ENCODE measurements around the gene NDUFAB1.
"Not testable (repeated sequence)": the region's sequence is repeated elsewhere in the genome, so short reads cannot be mapped to it uniquely, and the experiment has no call there.

The NDUFAB1 gene

DNA sequence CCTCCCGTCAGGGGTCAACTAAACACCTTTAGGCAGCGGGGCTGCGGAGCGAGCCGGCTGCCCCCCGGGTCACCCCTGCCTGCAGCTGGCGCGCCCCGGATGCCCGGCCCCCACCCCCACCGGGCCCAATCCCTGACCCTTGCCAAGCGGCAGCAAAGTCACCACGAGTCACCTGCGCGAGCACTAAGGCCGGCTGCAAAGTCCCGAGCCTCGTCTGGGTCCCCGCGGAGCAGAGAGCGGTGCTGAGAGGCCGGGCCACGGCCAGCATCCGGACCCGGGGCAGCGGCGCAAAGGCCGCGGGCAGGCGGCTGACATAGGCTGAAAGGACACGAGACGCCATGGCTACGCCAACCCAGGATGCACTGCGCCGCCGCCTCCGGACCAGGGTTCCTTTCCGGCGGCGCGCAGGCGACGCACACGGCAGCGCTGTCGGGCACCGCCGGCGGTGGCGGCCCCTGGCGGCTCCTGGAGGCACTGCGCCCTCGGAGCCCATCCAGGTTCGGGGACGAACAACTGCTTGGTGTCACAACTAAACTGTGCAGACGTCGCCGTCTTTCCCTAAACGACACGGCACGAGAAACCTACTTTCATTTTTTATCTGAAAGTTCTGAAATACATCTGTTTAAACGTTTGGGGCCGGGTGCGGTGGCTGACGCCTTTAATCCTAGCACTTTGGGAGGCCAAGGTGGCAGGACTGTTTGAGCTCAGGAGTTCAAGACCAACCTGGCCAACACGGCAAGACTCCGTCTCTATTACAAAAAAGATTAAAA is at the start of gene NDUFAB1:
NDUFAB1 (minus strand) TSS at position 366 of the 770 bp plus-strand sequence; CDS start at position 340, 26 bp downstream.
- DNase-seq (ENCODE audit: low spot score), result peak; percentile 96

DNA sequence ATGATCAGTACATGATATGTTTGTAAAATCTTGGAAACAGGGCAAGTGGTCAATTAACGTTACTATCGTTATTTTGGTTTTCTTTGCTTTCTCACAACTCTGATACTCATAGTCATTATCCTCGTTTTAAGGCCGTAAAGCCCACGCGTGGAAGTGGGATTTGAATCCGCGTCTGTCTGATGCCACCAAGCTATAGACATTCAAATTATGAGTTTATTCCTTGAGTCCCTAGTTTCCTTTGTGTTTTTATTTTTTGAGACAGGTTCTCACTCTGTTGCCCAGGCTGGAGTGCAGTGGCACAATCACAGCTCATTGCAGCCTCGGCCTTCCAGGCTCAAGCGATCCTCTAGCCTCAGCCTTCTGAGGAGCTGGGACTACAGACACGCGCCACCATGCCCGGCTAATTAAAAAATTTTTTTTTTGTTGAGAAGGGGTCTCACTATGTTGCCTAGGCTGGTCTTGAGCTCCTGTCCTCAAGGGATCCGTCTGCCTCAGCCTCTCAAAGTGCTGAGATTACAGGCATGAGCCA is 46.2 kb upstream of the NDUFAB1 start:
- no peak for DNase-seq (ENCODE audit: low spot score)

- DNase-seq (ENCODE audit: low spot score), result peak; percentile 99
These were observed 45.0 kb upstream of the NDUFAB1 start, which contains the start of the genes DCTN5 and PALB2 for GRCh38 chr16:23640931-23641765. TSS of gene DCTN5 (plus strand) at chr16:23641466. CDS start at chr16:23641543, 77 bp downstream. TSS of gene PALB2 (minus strand) at chr16:23641310. CDS start at chr16:23641157, 153 bp downstream.

DNA sequence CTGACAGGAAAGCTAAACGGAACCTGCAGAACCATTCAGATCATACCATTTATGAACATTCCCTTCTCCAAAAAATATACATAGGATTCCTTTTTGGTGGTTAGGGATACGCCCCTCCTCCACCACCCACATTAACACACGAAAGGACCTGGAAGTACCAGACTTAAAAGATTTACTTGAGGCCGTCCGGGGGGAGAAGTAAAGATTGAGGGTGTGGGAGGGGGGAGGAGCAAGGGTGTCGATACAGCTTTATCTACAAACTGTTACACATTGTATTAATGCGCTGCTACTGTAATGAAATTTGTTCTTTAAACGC is 44.5 kb upstream of the NDUFAB1 start:
- DNase-seq (ENCODE audit: low spot score), result no peak

DNA sequence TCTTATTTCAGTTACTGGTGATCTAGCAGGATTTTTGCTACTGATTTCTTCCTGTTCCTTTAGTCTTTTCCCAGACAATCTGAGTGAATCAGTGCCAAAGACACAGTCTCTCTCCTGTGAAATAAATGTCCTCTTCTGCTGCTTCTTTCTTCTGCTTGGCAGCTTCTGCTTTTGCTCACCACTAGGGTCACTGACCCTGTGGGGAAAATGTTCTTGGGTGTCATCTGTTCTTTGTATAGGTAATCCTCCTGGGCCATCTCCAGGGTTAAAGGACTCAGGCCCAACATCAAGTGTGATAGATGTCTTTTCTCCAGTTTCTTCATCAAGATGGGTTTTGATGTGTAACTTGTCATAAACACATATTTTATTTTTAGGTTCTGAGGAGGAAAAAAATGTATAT is 39.8 kb upstream of the NDUFAB1 start:
- DNase-seq (ENCODE audit: low spot score), result no peak

GRCh38 chr16:23634461-23635036 is 38.4 kb upstream of the NDUFAB1 start:
- DNase-seq (ENCODE audit: low spot score), result no peak

DNA sequence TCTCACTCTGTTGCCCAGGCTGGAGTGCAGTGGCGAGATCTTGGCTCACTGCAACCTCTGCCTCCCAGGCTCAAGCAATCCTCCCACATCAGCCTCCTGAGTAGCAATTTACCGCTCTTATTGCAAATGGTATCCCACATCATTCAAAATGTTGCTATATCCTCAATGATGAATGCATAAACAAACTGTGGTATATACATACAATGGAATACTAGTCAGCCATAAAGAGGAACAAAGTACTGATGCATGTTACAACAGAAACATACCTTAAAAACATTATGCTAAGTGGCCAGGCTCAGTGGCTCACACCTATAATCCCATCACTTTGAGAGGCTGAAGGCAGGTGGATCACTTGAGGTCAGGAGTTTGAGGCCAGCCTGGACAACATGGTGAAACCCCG is 35.8 kb upstream of the NDUFAB1 start:
- DNase-seq (ENCODE audit: low spot score), result not testable (repeated sequence)

- DNase-seq (ENCODE audit: low spot score), result no peak
These were observed 33.4 kb upstream of the NDUFAB1 start for GRCh38 chr16:23629516-23629915.

DNA sequence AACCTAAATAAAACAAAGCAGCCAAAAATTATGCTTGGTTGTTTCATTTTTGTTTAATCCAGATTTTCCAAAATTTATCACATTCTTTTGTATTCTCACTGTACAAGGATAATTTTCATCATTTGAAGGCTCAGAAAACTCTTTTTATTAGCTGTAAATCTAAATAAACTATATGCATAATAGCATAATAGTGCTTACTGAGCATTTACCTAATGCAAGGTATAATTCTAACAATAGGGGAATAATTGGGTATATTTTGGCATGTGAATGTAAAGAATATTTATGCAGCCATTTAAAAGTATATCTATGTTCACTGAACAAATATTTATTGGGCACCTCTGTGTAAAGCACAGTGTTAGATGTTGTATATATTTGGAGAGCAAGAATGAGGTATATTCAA is 28.0 kb upstream of the NDUFAB1 start:
- DNase-seq (ENCODE audit: low spot score), result no peak

DNA sequence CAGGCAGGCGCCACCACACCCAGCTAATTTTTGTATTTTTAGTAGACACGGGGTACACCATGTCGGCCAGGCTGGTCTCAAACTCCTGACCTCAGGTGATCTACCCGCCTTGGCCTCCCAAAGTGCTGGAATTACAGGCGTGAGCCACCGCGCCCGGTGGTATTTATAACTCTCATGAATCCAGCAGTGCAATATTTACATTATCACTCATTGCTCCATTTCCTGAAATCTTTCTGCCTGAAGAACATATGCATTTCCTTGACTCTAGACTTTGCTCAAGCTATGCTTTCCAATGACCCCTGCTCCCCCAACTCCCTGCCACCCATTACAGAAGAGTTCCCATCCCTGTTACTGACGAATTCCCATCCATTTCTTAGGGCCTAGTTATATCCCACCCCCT is 19.7 kb upstream of the NDUFAB1 start:
- DNase-seq (ENCODE audit: low spot score), result no peak

GRCh38 chr16:23611936-23612335 is 15.8 kb upstream of the NDUFAB1 start:
- DNase-seq (ENCODE audit: low spot score), result no peak

- not testable (repeated sequence) for DNase-seq (ENCODE audit: low spot score)
These were observed 14.8 kb upstream of the NDUFAB1 start for GRCh38 chr16:23610905-23611304.

DNA sequence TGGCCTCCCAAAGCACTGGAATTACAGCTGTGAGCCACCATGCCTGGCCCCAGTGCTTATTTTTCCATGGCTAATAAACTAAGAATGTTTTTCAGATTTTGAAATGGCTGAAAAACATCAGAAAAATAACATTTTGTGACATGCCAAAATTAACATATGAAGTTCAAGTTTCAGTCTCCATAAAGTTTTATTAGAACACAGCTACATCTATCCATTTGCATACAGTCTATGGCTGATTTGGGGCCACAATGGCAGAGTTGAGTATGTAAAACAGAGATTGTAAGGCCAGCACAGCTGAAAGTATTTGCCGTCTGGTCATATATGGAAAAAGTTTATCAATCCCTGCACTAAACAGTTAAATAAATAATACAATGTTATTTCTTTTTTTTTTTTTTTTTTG is 13.8 kb upstream of the NDUFAB1 start:
- DNase-seq (ENCODE audit: low spot score), result no peak

DNA sequence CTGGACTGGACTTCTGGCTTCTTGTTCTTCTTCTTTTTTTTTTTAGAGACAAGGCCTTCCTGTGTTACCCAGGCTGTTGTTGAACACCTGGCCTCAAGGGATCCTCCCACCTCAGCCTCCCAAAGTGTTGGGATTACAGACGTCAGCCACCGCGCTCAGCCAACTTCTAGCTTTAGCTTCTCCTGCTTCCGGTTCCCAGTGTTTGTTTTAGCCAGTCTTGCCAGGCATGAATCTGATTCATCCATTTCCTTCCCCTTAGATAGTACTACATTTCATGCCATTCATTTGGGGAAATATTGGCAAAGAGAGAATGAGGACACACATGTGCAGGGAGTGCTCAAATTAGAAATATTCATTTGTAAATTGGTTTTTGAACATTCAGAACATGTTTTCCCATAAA is 12.1 kb upstream of the NDUFAB1 start:
- DNase-seq (ENCODE audit: low spot score), result no peak

GRCh38 chr16:23607726-23608125 is 11.6 kb upstream of the NDUFAB1 start:
- DNase-seq (ENCODE audit: low spot score), result no peak

- DNase-seq (ENCODE audit: low spot score), result no peak
These were observed 1.1 kb upstream of the NDUFAB1 start for GRCh38 chr16:23597003-23597756.

DNA sequence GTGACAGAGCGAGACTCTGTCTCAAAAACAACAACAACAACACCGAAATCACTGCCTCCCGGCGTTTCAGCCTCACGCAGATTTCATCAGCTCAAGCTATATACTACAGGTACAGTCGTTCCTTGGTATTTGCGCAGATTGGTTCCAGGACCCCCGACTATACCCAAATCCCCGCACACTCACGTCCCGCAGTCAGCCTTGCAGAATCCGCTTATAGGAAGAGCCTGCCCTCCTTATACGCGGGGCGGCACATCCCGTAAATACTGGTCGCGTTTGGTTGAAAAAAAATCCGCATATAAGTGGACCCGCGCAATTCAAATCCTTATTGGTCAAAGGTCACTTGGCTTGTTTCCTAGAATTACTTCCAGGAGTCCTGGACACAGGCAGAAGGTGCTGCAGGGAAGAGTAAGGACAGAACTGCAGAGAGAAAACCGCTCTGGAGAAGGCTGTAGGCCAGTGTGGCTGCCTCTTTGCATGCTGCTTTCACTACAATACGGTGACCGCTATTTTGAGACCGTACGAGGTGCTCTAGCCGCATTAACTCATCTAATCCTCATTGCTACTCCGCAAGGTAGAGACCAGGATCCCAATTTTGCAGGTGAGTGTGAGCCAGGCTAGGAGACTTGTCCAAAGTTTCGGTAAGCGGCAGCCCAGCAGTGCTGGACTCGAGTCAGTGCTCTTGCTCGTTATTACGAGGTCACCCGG is 718 bp downstream of the NDUFAB1 start:
- peak; percentile 11 for DNase-seq (ENCODE audit: low spot score)

GRCh38 chr16:23594186-23594585 is 1.9 kb downstream of the NDUFAB1 start:
- no peak for DNase-seq (ENCODE audit: low spot score)

GRCh38 chr16:23590181-23590580 is 5.9 kb downstream of the NDUFAB1 start:
- DNase-seq (ENCODE audit: low spot score), result no peak

DNA sequence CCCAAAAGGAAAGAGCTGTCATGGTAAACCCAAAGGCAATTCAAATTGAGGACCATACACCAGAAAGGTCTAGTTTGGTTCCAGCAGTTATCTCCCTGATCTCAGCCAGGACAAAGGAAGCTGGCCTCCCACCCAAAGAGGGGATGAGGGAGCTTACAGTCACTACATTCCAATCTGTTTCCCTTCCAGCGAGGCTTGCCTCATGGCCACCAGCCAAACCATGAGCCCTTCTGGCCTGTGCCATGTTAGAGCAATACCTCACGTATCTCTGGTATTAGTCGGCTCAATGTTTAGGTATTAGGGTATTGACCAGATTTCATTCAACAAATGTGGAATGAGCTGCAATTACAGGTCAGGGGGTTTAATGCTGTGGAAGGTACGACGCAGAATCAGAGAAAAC is 8.4 kb downstream of the NDUFAB1 start:
- DNase-seq (ENCODE audit: low spot score), result peak; percentile 83
